HEK293T (cell line): Measurements from ENCODE around the gene UGT1A10.

Experiments used
- ARNT ChIP-seq: fragments of 450-650 bp; IDR thresholded peaks from 2 replicates; pipeline ENCODE4 v1.6.1; 2017; ENCODE audit warnings: mild to moderate bottlenecking
- BHLHE40 ChIP-seq: fragments of 450-650 bp; IDR thresholded peaks from 2 replicates; pipeline ENCODE4 v1.6.1; 2016; ENCODE audit warnings: mild to moderate bottlenecking, moderate library complexity, borderline replicate concordance
- ELF4 ChIP-seq: fragments of 450-650 bp; IDR thresholded peaks from 2 replicates; pipeline ENCODE4 v1.6.1; 2017; ENCODE audit warnings: antibody characterized with exemption
- FOXA1 ChIP-seq: fragments of 450-650 bp; IDR thresholded peaks from 2 replicates; pipeline ENCODE4 v1.6.1; 2016; ENCODE audit warnings: mild to moderate bottlenecking
- FOXK2 ChIP-seq: fragments of 450-650 bp; IDR thresholded peaks from 2 replicates; pipeline ENCODE4 v1.6.1; 2016; ENCODE audit warnings: mild to moderate bottlenecking
- NFRKB ChIP-seq: fragments of 450-650 bp; IDR thresholded peaks from 2 replicates; pipeline ENCODE4 v1.6.1; 2016; ENCODE audit warnings: mild to moderate bottlenecking, moderate library complexity
- PKNOX1 ChIP-seq: fragments of 450-650 bp; IDR thresholded peaks from 2 replicates; pipeline ENCODE4 v1.6.1; 2016
- ZNF384 ChIP-seq: fragments of 450-650 bp; IDR thresholded peaks from 2 replicates; pipeline ENCODE4 v1.6.1; 2016

GRCh38 chr2:233673896-233674295, 37.6 kb downstream of the UGT1A10 start:
- TF ChIP-seq PKNOX1 (no peak), NFRKB (no peak), BHLHE40 (no peak), ARNT (no peak), FOXK2 (no peak), ZNF384 (no peak), ELF4 (no peak), FOXA1 (no peak)
